Sigmoid colon (tissue), 7 donors: ENCODE data around the gene ARHGEF37. TPM values are rescaled to one million over a fixed set of nuclear protein-coding genes. Genes with fewer than 3 reads are reported as not detected.

Source experiments
- DNase-seq: peaks from one replicate; pipeline ENCODE4 v3.0.0-alpha.2; 2019
- H3K27ac ChIP-seq, 4 donors: fragments of 200-600 bp; sonication (generic); one replicate each; pipeline ENCODE4 v1.5.1; 2016 to 2019; ENCODE audit warnings: mild to moderate bottlenecking in 1 of 4
- H3K27me3 ChIP-seq, 3 donors: fragments of 200-600 bp; sonication (generic); one replicate each; pipeline ENCODE4 v1.5.1; 2019; ENCODE audit warnings: mild to moderate bottlenecking in 1 of 3
- H3K36me3 ChIP-seq, 4 donors: fragments of 200-600 bp; sonication (generic); one replicate each; pipeline ENCODE4 v1.5.1; 2016 to 2019
- H3K4me1 ChIP-seq, 4 donors: fragments of 200-600 bp; sonication (generic); one replicate each; pipeline ENCODE4 v1.5.1; 2017 to 2019
- H3K4me3 ChIP-seq, 4 donors: fragments of 200-600 bp; sonication (generic); one replicate each; pipeline ENCODE4 v1.5.1; 2017 to 2019; ENCODE audit warnings: mild to moderate bottlenecking in 2 of 4, moderate library complexity in 1 of 4
- H3K9me3 ChIP-seq, 4 donors: fragments of 200-600 bp in 3 of 4; sonication (generic) in 3 of 4; one replicate each; pipeline versions ENCODE4 v1.5.1 to v1.6.1; 2013 to 2019
- EP300 ChIP-seq, 4 donors: sonication (generic); formaldehyde crosslinking; IDR thresholded peaks; one replicate each; pipeline ENCODE4 v1.6.1; 2017; ENCODE audit warnings: antibody characterized with exemption in 4 of 4
- POLR2A ChIP-seq, 2 donors: fragments of 450-650 bp; IDR thresholded peaks; one replicate each; pipeline ENCODE4 v1.6.1; 2016; ENCODE audit warnings: antibody characterized with exemption in 2 of 2, mild to moderate bottlenecking in 2 of 2, moderate library complexity in 2 of 2
- POLR2AphosphoS5 ChIP-seq, 4 donors: sonication (generic); formaldehyde crosslinking; IDR thresholded peaks; one replicate each; pipeline ENCODE4 v1.6.1; 2017; ENCODE audit warnings: antibody characterized with exemption in 4 of 4
- WGBS, 2 donors: extraction: QIAGEN DNeasy Blood & Tissue Kit; methylation state at CpG; one replicate each; pipeline ENCODE4 v1.1.7; 2013; 5-methylcytosine and 5-hydroxymethylcytosine counted together
- intact Hi-C: fragments of 100-400 bp; cut with DNase I; formaldehyde crosslinking; loops from one replicate; pipeline ENCODE4 v1.15.1; 2023
- polyA plus RNA-seq, 3 donors: library from polyadenylated mRNA; stranded (reverse); fragments of 200-250 nt; gene quantifications; one replicate each; pipeline ENCODE4 v1.2.3, GENCODE V29; 2013
- total RNA-seq, 4 donors: library from RNA; depleted of rRNA; stranded (reverse); fragments of >200 nt; gene quantifications; one replicate each; pipeline ENCODE4 v1.1.0, GENCODE V29; 2016
- TF ChIP-seq, protein P1 (sequence below), 4 experiments: fragments of 450-650 bp in 3 of 4; fragments of 200-600 bp in 1 of 4; IDR thresholded peaks; one replicate each; pipeline ENCODE4 v1.5.1; 2016 to 2019; ENCODE audit warnings: antibody characterized with exemption in 4 of 4, mild to moderate bottlenecking in 3 of 4, moderate library complexity in 2 of 4
- donor health status: healthy with polysubstance abuse.
- donor health status: Bipolar disorder and iron deficiency.
- donor health status: healthy.

The ARHGEF37 gene
- total and polyA plus RNA-seq, 7 donors: 4.8 to 51.0 (median 23.5) TPM

DNA sequence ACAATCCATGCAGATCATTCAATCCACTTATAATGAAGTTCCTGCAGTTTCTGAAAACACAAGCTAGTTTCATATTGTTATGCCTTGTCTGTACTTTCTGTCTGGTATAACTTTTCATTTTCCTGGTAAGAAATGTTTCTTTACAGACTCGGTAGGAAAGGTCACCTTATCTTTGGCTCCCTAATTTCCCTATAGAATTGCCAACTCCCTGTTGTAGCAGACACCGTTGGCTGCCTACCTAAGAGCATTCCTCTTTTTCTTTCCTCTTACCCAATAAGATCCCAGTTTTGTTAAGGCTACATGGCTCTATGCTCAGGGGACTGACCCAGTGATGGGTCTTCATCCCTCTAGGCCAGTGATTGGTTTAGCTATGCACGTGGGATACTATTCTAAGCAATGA lies 6.2 kb upstream of the ARHGEF37 start:
- H3K27me3 ChIP-seq: no peaks in the 10 kb centered on the region
- WGBS, 2 donors: 48 to 76% methylated on average over 3 of the region's 3 CpGs
- intact Hi-C loops: no loop called here

DNA sequence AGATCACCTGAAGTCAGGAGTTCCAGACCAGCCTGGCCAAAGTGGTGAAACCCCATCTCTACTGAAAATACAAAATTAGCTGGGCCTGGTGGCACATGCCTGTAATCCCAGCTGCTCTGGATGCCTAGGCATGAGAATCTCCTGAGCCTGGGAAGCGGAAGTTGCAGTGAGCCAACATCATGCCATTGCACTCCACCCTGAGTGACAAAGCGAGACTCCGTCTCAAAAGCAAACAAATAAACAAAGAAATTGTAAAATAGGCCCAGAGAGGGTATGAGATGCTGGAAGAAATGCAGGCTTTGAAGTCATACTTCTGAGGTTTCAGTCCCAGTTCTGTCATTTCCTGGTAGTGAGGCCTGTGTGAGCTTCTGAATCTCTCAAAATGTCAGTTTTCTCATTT lies 5.3 kb upstream of the ARHGEF37 start:
- no peak overlapping the region for H3K4me3 ChIP-seq
- H3K27me3 ChIP-seq: no peaks in the 10 kb centered on the region

More for the DNA sequence above, 6.2 kb upstream of the ARHGEF37 start:
- Histone ChIP-seq H3K4me1 (no peaks in the 10 kb centered on the region), H3K9me3 (no peaks in the 10 kb centered on the region), H3K4me3 (no peak overlapping the region), H3K36me3 (no peaks in the 10 kb centered on the region), H3K27ac (no peak overlapping the region)
- TF ChIP-seq, protein P1, sequence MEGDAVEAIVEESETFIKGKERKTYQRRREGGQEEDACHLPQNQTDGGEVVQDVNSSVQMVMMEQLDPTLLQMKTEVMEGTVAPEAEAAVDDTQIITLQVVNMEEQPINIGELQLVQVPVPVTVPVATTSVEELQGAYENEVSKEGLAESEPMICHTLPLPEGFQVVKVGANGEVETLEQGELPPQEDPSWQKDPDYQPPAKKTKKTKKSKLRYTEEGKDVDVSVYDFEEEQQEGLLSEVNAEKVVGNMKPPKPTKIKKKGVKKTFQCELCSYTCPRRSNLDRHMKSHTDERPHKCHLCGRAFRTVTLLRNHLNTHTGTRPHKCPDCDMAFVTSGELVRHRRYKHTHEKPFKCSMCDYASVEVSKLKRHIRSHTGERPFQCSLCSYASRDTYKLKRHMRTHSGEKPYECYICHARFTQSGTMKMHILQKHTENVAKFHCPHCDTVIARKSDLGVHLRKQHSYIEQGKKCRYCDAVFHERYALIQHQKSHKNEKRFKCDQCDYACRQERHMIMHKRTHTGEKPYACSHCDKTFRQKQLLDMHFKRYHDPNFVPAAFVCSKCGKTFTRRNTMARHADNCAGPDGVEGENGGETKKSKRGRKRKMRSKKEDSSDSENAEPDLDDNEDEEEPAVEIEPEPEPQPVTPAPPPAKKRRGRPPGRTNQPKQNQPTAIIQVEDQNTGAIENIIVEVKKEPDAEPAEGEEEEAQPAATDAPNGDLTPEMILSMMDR (IDR thresholded peaks at IDR 0.05): no peak
- no peak for TF ChIP-seq EP300 (IDR thresholded peaks at IDR 0.05)
- no peak for TF ChIP-seq POLR2AphosphoS5 (IDR thresholded peaks at IDR 0.05)
- TF ChIP-seq POLR2A (IDR thresholded peaks at IDR 0.05): no peak
- DNase-seq: no peak

DNA sequence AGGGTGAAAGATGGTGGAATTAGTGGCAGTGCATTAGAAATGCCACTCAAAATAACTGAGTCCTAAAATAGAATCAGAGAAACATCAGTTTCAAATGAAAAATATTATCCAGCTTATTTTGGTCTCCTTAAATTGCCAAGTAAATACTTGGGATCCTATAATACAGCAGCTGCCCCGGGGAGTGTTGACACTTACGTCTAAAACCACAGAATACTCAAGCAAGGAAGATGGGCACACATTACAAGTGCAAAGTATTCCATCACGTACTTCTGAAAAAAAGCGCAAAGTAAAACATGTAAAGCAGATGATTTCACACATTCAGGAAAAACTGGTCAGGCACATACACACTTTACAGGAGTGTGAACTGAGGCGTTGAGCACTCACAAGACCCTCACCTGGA lies 2.4 kb upstream of the ARHGEF37 start:
- no peaks in the 10 kb centered on the region for H3K9me3 ChIP-seq
- intact Hi-C loops: no loop called here
- no peaks in the 10 kb centered on the region for H3K27me3 ChIP-seq
- TF ChIP-seq POLR2A (IDR thresholded peaks at IDR 0.05) (no peak), EP300 (IDR thresholded peaks at IDR 0.05) (no peak), POLR2AphosphoS5 (IDR thresholded peaks at IDR 0.05) (no peak)
- TF ChIP-seq, protein P1 (IDR thresholded peaks at IDR 0.05): no peak
- WGBS, 2 donors: 83 to 90% methylated on average over 5 of the region's 5 CpGs
- no peak for DNase-seq
- peaks cover 0 to 26% (median 24%) of the 10 kb centered on the region in 4 donors for H3K4me1 ChIP-seq
- no peak overlapping the region for H3K4me3 ChIP-seq
- no peak overlapping the region for H3K27ac ChIP-seq
- no peaks in the 10 kb centered on the region for H3K36me3 ChIP-seq

More for the DNA sequence above, 5.3 kb upstream of the ARHGEF37 start:
- Histone ChIP-seq H3K36me3 (no peaks in the 10 kb centered on the region), H3K9me3 (no peaks in the 10 kb centered on the region), H3K4me1 (peaks cover 0 to 8% (median 6%) of the 10 kb centered on the region in 4 donors), H3K27ac (no peak overlapping the region)
- intact Hi-C loops: no loop called here
- DNase-seq: no peak
- TF ChIP-seq, protein P1 (IDR thresholded peaks at IDR 0.05): no peak
- no peak for TF ChIP-seq POLR2AphosphoS5 (IDR thresholded peaks at IDR 0.05)
- no peak for TF ChIP-seq EP300 (IDR thresholded peaks at IDR 0.05)
- no peak for TF ChIP-seq POLR2A (IDR thresholded peaks at IDR 0.05)
- 60 to 71% methylated on average over 3 of the region's 3 CpGs for WGBS, 2 donors

DNA sequence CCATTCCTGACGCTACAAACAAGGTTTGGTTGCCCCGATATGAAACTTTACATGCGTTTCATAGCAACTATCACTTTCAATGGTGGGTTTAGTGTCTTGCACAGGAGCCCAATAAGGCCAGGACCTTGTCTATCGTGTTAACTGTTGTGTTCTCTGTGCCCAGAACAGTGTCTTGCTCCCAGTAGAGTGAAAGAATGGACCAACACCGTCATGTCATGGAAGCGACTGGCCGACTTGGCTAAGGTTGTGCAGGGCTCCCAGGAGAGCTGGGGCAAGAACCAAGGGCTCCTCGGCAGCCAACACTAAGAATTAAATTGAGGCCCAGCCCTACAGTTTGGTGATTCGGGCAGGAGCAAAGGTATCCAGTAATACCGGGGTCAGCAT lies 498 bp upstream of the ARHGEF37 start:
- TF ChIP-seq POLR2AphosphoS5 (IDR thresholded peaks at IDR 0.05) (no peak), EP300 (IDR thresholded peaks at IDR 0.05) (no peak), POLR2A (IDR thresholded peaks at IDR 0.05) (no peak)
- TF ChIP-seq, protein P1 (IDR thresholded peaks at IDR 0.05): no peak
- 11 to 42% methylated on average over 10 of the region's 10 CpGs for WGBS, 2 donors
- H3K4me3 ChIP-seq: peak overlapping the region; percentile 45 to 74 (median 63)
- intact Hi-C loops: no loop called here
- H3K27me3 ChIP-seq: no peaks in the 10 kb centered on the region
- peaks cover 0 to 42% (median 38%) of the 10 kb centered on the region in 4 donors for H3K4me1 ChIP-seq
- peak overlapping the region; percentile 79 to 92 (median 88) for H3K27ac ChIP-seq
- no peaks in the 10 kb centered on the region for H3K36me3 ChIP-seq
- no peak for DNase-seq
- H3K9me3 ChIP-seq: no peaks in the 10 kb centered on the region
